ENCODE results near the gene FICD.

DNA sequence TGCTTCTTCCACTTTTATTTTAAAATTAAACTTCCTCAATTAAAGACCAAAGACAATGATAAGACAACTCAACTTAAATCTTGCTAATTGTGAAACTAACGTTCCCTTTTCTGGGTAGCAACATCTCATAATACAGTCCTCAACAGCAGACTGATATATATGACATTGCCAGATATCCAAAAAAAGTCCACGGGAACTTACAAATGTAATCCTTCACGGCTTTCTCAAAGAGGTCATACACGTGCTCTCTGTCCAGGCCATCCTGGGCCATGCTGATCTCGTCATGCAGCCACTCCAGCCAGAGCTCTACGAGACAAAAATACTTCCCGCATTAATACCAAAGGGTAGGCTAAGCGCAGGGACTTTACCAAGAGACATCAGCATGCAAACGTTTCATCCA, 32.6 kb downstream of the FICD start:
- TF ChIP-seq POLR2A (IDR thresholded peaks at IDR 0.05; ENCODE audit: low read length), result no peak
- TF ChIP-seq, protein P1, sequence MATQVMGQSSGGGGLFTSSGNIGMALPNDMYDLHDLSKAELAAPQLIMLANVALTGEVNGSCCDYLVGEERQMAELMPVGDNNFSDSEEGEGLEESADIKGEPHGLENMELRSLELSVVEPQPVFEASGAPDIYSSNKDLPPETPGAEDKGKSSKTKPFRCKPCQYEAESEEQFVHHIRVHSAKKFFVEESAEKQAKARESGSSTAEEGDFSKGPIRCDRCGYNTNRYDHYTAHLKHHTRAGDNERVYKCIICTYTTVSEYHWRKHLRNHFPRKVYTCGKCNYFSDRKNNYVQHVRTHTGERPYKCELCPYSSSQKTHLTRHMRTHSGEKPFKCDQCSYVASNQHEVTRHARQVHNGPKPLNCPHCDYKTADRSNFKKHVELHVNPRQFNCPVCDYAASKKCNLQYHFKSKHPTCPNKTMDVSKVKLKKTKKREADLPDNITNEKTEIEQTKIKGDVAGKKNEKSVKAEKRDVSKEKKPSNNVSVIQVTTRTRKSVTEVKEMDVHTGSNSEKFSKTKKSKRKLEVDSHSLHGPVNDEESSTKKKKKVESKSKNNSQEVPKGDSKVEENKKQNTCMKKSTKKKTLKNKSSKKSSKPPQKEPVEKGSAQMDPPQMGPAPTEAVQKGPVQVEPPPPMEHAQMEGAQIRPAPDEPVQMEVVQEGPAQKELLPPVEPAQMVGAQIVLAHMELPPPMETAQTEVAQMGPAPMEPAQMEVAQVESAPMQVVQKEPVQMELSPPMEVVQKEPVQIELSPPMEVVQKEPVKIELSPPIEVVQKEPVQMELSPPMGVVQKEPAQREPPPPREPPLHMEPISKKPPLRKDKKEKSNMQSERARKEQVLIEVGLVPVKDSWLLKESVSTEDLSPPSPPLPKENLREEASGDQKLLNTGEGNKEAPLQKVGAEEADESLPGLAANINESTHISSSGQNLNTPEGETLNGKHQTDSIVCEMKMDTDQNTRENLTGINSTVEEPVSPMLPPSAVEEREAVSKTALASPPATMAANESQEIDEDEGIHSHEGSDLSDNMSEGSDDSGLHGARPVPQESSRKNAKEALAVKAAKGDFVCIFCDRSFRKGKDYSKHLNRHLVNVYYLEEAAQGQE (IDR thresholded peaks at IDR 0.05), result no peak
- TF ChIP-seq TFCP2L1 (CRISPR knock-in tag; IDR thresholded peaks at IDR 0.05), result no peak
- TF ChIP-seq KDM1A (IDR thresholded peaks at IDR 0.05; ENCODE audit: low read depth), result no peak

Measured in A549 (cell line).